Measurements from ENCODE around the gene SFTPD. TPM values are rescaled to one million over a fixed set of nuclear protein-coding genes. Genes with fewer than 3 reads are reported as not detected.

Gene SFTPD
- total and polyA plus RNA-seq, 9 of the 15 experiments (the other 6 are each of a cell fraction or from before 2014, with no cell fraction given), result 0.20 TPM; not detected in 8

DNA sequence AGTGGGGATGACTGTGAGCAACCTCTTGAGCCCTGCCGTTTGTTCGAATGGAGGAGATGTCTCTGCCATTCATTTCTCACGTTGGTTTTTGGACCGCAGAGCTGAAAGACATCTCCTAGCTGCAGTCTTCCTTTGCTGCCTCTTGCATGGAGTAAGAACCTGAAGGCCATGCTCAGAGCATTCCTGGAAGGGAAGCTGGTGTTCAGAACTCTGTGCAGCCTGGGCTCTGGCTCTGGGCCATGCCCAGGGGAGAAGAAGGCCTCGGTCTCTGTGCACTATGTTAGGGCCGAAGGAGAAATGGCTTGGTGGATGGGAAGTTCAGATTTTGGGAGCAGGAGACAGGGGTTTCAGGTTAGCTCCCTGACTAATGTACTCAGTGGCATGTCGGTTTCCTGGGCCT lies 22.9 kb downstream of the SFTPD start (continued):
- TF ChIP-seq, protein P1, sequence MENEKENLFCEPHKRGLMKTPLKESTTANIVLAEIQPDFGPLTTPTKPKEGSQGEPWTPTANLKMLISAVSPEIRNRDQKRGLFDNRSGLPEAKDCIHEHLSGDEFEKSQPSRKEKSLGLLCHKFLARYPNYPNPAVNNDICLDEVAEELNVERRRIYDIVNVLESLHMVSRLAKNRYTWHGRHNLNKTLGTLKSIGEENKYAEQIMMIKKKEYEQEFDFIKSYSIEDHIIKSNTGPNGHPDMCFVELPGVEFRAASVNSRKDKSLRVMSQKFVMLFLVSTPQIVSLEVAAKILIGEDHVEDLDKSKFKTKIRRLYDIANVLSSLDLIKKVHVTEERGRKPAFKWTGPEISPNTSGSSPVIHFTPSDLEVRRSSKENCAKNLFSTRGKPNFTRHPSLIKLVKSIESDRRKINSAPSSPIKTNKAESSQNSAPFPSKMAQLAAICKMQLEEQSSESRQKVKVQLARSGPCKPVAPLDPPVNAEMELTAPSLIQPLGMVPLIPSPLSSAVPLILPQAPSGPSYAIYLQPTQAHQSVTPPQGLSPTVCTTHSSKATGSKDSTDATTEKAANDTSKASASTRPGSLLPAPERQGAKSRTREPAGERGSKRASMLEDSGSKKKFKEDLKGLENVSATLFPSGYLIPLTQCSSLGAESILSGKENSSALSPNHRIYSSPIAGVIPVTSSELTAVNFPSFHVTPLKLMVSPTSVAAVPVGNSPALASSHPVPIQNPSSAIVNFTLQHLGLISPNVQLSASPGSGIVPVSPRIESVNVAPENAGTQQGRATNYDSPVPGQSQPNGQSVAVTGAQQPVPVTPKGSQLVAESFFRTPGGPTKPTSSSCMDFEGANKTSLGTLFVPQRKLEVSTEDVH (IDR thresholded peaks at IDR 0.05; ENCODE audit: low read depth, partially characterized antibody), result no peak
- TF ChIP-seq, protein P2, sequence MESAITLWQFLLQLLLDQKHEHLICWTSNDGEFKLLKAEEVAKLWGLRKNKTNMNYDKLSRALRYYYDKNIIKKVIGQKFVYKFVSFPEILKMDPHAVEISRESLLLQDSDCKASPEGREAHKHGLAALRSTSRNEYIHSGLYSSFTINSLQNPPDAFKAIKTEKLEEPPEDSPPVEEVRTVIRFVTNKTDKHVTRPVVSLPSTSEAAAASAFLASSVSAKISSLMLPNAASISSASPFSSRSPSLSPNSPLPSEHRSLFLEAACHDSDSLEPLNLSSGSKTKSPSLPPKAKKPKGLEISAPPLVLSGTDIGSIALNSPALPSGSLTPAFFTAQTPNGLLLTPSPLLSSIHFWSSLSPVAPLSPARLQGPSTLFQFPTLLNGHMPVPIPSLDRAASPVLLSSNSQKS (CRISPR knock-in tag; IDR thresholded peaks at IDR 0.05), result no peak
- TF ChIP-seq SREBF2 (CRISPR knock-in tag; IDR thresholded peaks at IDR 0.05), result no peak
- TF ChIP-seq ZNF318 (IDR thresholded peaks at IDR 0.05; ENCODE audit: borderline replicate concordance in 1 of 2, low read depth in 1 of 2), result no peak
- TF ChIP-seq SPI1 (IDR thresholded peaks at IDR 0.05; ENCODE audit: borderline replicate concordance, low read depth, low read length), result no peak
- no peak for TF ChIP-seq OTX1 (CRISPR knock-in tag; IDR thresholded peaks at IDR 0.05)
